ENCODE results near the gene PDGFRB. TPM values are rescaled to one million over a fixed set of nuclear protein-coding genes. Genes with fewer than 3 reads are reported as not detected.

PDGFRB gene
- polyA plus RNA-seq, 1 donor (not counting 4 experiments of a cell fraction or from before 2014, with no cell fraction given), result 0.14 TPM

DNA sequence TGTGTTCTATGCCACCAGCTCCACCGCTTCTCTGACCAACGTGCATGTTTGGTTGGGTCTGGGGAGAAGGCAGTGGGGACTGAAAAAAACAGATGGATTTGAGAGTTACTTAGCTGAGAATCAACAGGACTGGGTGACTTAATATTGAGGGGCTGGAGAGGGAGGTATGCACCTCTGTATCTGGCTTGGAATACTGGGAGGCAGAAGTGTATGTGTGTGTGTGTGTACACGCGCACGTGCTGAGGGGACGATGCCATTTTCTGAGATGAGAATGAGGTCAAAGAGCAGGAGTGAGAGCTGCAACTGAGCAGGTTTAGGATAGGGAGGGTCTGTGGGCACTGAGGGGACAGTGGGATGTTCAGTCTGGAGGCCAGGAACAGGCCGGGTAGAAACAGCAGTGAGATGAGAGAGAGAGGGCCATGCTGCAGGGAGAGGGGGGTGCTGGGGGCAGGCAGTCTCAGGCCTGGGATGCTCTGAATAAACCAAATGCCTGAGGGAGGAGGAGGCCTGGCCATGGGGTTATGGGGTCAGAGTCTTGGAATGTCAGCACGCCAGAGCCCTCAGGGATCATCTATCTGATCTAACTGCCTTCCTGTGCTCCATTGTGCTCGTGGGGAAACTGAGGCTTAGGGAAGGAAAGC is 14.0 kb downstream of the PDGFRB start:
- no peak overlapping the region for H3K27ac ChIP-seq (ENCODE audit: control insufficient read depth, insufficient read depth, low read length)
- no peak for TF ChIP-seq EZH2 (IDR thresholded peaks at IDR 0.05; ENCODE audit: low read length)
- TF ChIP-seq CTCF (optimal IDR thresholded peaks at IDR 0.05 in 1 of 3, IDR thresholded peaks at IDR 0.05 in 1 of 3, conservative IDR thresholded peaks at IDR 0.05 in 1 of 3; ENCODE audit: extremely low read depth in 1 of 3, insufficient read depth in 2 of 3, low read length in 3 of 3), result no peak
- no peaks in the 10 kb centered on the region for H3K9me3 ChIP-seq (ENCODE audit: control insufficient read depth, low read depth, low read length)
- H4K20me1 ChIP-seq (ENCODE audit: control insufficient read depth, extremely low read depth, insufficient read depth, low read length), result no peaks in the 10 kb centered on the region
- no peak overlapping the region for H2AFZ ChIP-seq (ENCODE audit: control insufficient read depth, low read length)
- FAIRE-seq (no peak), DNase-seq (ENCODE audit: low read depth, low spot score) (no peak)
- H3K79me2 ChIP-seq (ENCODE audit: control insufficient read depth, insufficient read depth, low read length), result no peaks in the 10 kb centered on the region
- peaks cover 12% of the 10 kb centered on the region for H3K4me1 ChIP-seq (ENCODE audit: control insufficient read depth, extremely low read depth, insufficient read depth, low read length)
- no peak overlapping the region for H3K4me3 ChIP-seq (ENCODE audit: control insufficient read depth in 2 of 3, extremely low read depth in 1 of 3, insufficient read depth in 2 of 3, low read depth in 1 of 3, low read length in 3 of 3)
- no peaks in the 10 kb centered on the region for H3K36me3 ChIP-seq (ENCODE audit: control insufficient read depth in 2 of 2, extremely low read depth in 1 of 2, insufficient read depth in 2 of 2, low read length in 2 of 2)
- dilution Hi-C loops (cut with MboI; ENCODE audit: extremely low pct_ligation_motif_present, low sequenced_read_pairs), result no loop called here
- no peak overlapping the region for H3K9ac ChIP-seq (ENCODE audit: control insufficient read depth, extremely low read depth, insufficient read depth, low read length)
- H3K27me3 ChIP-seq (ENCODE audit: control insufficient read depth, extremely low read depth, insufficient read depth, low read length), result peaks cover 5% of the 10 kb centered on the region
- H3K9me1 ChIP-seq (ENCODE audit: control insufficient read depth, extremely low read depth, insufficient read depth, low read length), result no peaks in the 10 kb centered on the region
- H3K4me2 ChIP-seq (ENCODE audit: control insufficient read depth, extremely low read depth, insufficient read depth, low read depth, low read length), result no peak overlapping the region

- Histone ChIP-seq H3K4me1 (ENCODE audit: control insufficient read depth, extremely low read depth, insufficient read depth, low read length) (peaks cover 12% of the 10 kb centered on the region), H3K4me2 (ENCODE audit: control insufficient read depth, extremely low read depth, insufficient read depth, low read depth, low read length) (no peak overlapping the region), H4K20me1 (ENCODE audit: control insufficient read depth, extremely low read depth, insufficient read depth, low read length) (no peaks in the 10 kb centered on the region), H3K9me1 (ENCODE audit: control insufficient read depth, extremely low read depth, insufficient read depth, low read length) (no peaks in the 10 kb centered on the region), H3K27me3 (ENCODE audit: control insufficient read depth, extremely low read depth, insufficient read depth, low read length) (peaks cover 5% of the 10 kb centered on the region), H3K4me3 (ENCODE audit: control insufficient read depth in 2 of 3, extremely low read depth in 1 of 3, insufficient read depth in 2 of 3, low read depth in 1 of 3, low read length in 3 of 3) (no peak overlapping the region), H3K27ac (ENCODE audit: control insufficient read depth, insufficient read depth, low read length) (no peak overlapping the region), H3K9ac (ENCODE audit: control insufficient read depth, extremely low read depth, insufficient read depth, low read length) (no peak overlapping the region), H3K79me2 (ENCODE audit: control insufficient read depth, insufficient read depth, low read length) (no peaks in the 10 kb centered on the region), H2AFZ (ENCODE audit: control insufficient read depth, low read length) (no peak overlapping the region), H3K9me3 (ENCODE audit: control insufficient read depth, low read depth, low read length) (no peaks in the 10 kb centered on the region), H3K36me3 (ENCODE audit: control insufficient read depth in 2 of 2, extremely low read depth in 1 of 2, insufficient read depth in 2 of 2, low read length in 2 of 2) (no peaks in the 10 kb centered on the region)
- FAIRE-seq (no peak), DNase-seq (ENCODE audit: low read depth, low spot score) (no peak)
- dilution Hi-C loops (cut with MboI; ENCODE audit: extremely low pct_ligation_motif_present, low sequenced_read_pairs), result no loop called here
- no peak for TF ChIP-seq EZH2 (IDR thresholded peaks at IDR 0.05; ENCODE audit: low read length)
- TF ChIP-seq CTCF (optimal IDR thresholded peaks at IDR 0.05 in 1 of 3, IDR thresholded peaks at IDR 0.05 in 1 of 3, conservative IDR thresholded peaks at IDR 0.05 in 1 of 3; ENCODE audit: extremely low read depth in 1 of 3, insufficient read depth in 2 of 3, low read length in 3 of 3), result no peak
These were observed 14.8 kb downstream of the PDGFRB start for GRCh38 chr5:150140830-150141229.
